ENCODE data around the gene ADCY9. TPM values are rescaled to one million over a fixed set of nuclear protein-coding genes. Genes with fewer than 3 reads are reported as not detected.

The ADCY9 gene
- polyA plus RNA-seq, 3 donors = 0.44 to 9.3 (median 0.67) TPM

DNA sequence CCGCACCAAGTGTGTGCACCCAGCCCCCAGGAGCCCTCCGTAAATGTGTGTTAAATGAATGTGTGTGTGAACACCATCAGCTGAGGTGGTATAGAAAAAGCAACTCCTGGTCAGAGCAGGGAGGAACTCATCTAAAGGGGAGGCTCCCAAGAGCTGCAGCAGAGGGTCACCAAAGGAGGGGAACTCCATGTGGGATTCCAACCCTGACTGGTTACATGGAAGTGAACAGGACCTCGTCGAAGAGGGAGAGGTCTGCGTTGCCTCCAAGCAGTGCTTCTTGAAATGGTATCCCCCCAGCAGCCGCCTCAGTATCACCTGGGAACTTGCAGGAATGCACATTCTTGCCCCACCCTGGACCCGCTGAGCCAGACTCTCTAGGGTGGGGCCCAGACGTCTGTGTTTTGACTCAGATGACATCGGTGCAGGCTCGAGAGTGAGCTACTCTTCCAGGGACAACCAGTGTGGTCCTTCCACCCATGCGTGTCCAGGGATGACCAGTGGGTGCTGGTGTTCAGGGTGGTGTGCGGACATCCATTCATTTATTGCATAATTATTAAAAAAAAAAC is 30.8 kb downstream of the ADCY9 start:
- H3K4me1 ChIP-seq (ENCODE audit: control insufficient read depth in 1 of 2, insufficient read depth in 2 of 2, low read length in 2 of 2) = peaks cover 29 to 33% of the 10 kb centered on the region in 2 donors
- Mint-ChIP-seq H3K4me1 (peaks cover 39% of the 10 kb centered on the region), H3K36me3 (peaks cover 8 to 44% of the 10 kb centered on the region in 2 donors), H3K27ac (peak overlapping the region in 1 of 7 donors; percentile 24), H3K9me3 (peaks cover 0 to 4% (median 0%) of the 10 kb centered on the region in 7 donors), H3K4me3 (no peak overlapping the region), H3K27me3 (ENCODE audit: low read depth in 3 of 3) (peaks cover 0 to 3% (median 3%) of the 10 kb centered on the region in 3 donors)
- DNase-seq = no peak
- no peak overlapping the region for H3K4me2 ChIP-seq (replicated peaks; ENCODE audit: extremely low read depth, low read length, poor library complexity, severe bottlenecking)
- no peak overlapping the region for H3K27ac ChIP-seq (ENCODE audit: low read depth in 1 of 2, low read length in 2 of 2)
- H4K20me1 ChIP-seq (ENCODE audit: insufficient read depth, low read length) = peaks cover 21% of the 10 kb centered on the region
- H3K36me3 ChIP-seq (replicated peaks in 1 of 2; ENCODE audit: control insufficient read depth in 1 of 2, insufficient read depth in 2 of 2, low read length in 2 of 2) = no peaks in the 10 kb centered on the region
- H2AFZ ChIP-seq (ENCODE audit: insufficient read depth, low read depth, low read length, poor library complexity, severe bottlenecking) = no peak overlapping the region
- TF ChIP-seq, protein P1, sequence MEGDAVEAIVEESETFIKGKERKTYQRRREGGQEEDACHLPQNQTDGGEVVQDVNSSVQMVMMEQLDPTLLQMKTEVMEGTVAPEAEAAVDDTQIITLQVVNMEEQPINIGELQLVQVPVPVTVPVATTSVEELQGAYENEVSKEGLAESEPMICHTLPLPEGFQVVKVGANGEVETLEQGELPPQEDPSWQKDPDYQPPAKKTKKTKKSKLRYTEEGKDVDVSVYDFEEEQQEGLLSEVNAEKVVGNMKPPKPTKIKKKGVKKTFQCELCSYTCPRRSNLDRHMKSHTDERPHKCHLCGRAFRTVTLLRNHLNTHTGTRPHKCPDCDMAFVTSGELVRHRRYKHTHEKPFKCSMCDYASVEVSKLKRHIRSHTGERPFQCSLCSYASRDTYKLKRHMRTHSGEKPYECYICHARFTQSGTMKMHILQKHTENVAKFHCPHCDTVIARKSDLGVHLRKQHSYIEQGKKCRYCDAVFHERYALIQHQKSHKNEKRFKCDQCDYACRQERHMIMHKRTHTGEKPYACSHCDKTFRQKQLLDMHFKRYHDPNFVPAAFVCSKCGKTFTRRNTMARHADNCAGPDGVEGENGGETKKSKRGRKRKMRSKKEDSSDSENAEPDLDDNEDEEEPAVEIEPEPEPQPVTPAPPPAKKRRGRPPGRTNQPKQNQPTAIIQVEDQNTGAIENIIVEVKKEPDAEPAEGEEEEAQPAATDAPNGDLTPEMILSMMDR (IDR thresholded peaks at IDR 0.05) = no peak
- intact Hi-C loops (cut with micrococcal nuclease) = no loop called here
- H3K9me3 ChIP-seq (replicated peaks in 1 of 2; ENCODE audit: control insufficient read depth in 1 of 2, insufficient read depth in 1 of 2, low read length in 2 of 2) = no peaks in the 10 kb centered on the region
- no peaks in the 10 kb centered on the region for H3K27me3 ChIP-seq (ENCODE audit: control insufficient read depth in 2 of 2, insufficient read depth in 2 of 2, low read length in 2 of 2)
- H3K9ac ChIP-seq (ENCODE audit: insufficient read depth, low read length, poor library complexity, severe bottlenecking) = no peak overlapping the region
- H3K79me2 ChIP-seq (ENCODE audit: insufficient read depth, low read length) = peaks cover 12% of the 10 kb centered on the region
- H3K4me3 ChIP-seq (replicated peaks in 1 of 3; ENCODE audit: low read depth in 2 of 3, low read length in 3 of 3) = no peak overlapping the region
- 91% methylated on average over 8 of the region's 12 CpGs for WGBS (ENCODE audit: insufficient coverage)

GRCh38 chr16:4083347-4083870 is 32.8 kb downstream of the ADCY9 start:
- Mint-ChIP-seq H3K36me3 (peaks cover 8 to 37% of the 10 kb centered on the region in 2 donors), H3K9me3 (peaks cover 0 to 4% (median 0%) of the 10 kb centered on the region in 7 donors), H3K4me3 (no peak overlapping the region), H3K4me1 (peaks cover 24% of the 10 kb centered on the region), H3K27me3 (ENCODE audit: low read depth in 3 of 3) (peaks cover 0 to 3% (median 3%) of the 10 kb centered on the region in 3 donors), H3K27ac (no peak overlapping the region)
- no peaks in the 10 kb centered on the region for H3K9me3 ChIP-seq (replicated peaks in 1 of 2; ENCODE audit: control insufficient read depth in 1 of 2, insufficient read depth in 1 of 2, low read length in 2 of 2)
- TF ChIP-seq, protein P1 (IDR thresholded peaks at IDR 0.05) = no peak
- no peak for DNase-seq
- no peak overlapping the region for H3K4me3 ChIP-seq (replicated peaks in 1 of 3; ENCODE audit: low read depth in 2 of 3, low read length in 3 of 3)
- H3K36me3 ChIP-seq (replicated peaks in 1 of 2; ENCODE audit: control insufficient read depth in 1 of 2, insufficient read depth in 2 of 2, low read length in 2 of 2) = no peaks in the 10 kb centered on the region
- H4K20me1 ChIP-seq (ENCODE audit: insufficient read depth, low read length) = peaks cover 9% of the 10 kb centered on the region
- peaks cover 8% of the 10 kb centered on the region for H3K79me2 ChIP-seq (ENCODE audit: insufficient read depth, low read length)
- H3K4me1 ChIP-seq (ENCODE audit: control insufficient read depth in 1 of 2, insufficient read depth in 2 of 2, low read length in 2 of 2) = peaks cover 15 to 16% of the 10 kb centered on the region in 2 donors
- intact Hi-C loops (cut with micrococcal nuclease) = no loop called here
- whole genome bisulfite sequencing (ENCODE audit: insufficient coverage) = 86% methylated on average over 1 of the region's 5 CpGs
- H3K27ac ChIP-seq (ENCODE audit: low read depth in 1 of 2, low read length in 2 of 2) = no peak overlapping the region
- H3K4me2 ChIP-seq (replicated peaks; ENCODE audit: extremely low read depth, low read length, poor library complexity, severe bottlenecking) = no peak overlapping the region
- no peak overlapping the region for H2AFZ ChIP-seq (ENCODE audit: insufficient read depth, low read depth, low read length, poor library complexity, severe bottlenecking)
- H3K9ac ChIP-seq (ENCODE audit: insufficient read depth, low read length, poor library complexity, severe bottlenecking) = no peak overlapping the region
- no peaks in the 10 kb centered on the region for H3K27me3 ChIP-seq (ENCODE audit: control insufficient read depth in 2 of 2, insufficient read depth in 2 of 2, low read length in 2 of 2)

All from CD14-positive monocyte (primary cell).